ENCODE results near the gene CST8. TPM values are rescaled to one million over a fixed set of nuclear protein-coding genes. Genes with fewer than 3 reads are reported as not detected.

The CST8 gene
- polyA plus RNA-seq, 2 of the 4 experiments (the other 2 are of a cell fraction) = not detected

- Histone ChIP-seq H3K4me2 (0 out of 3 replicates have a peak overlapping the region, but pooled peaks have one; percentile 21), H3K4me3 (no peak overlapping the region), H3K27ac (no peak overlapping the region), H3K4me1 (peaks cover 6% of the 10 kb centered on the region; the same call in 2 of the 3 replicates), H3K9me3 (no peaks in the 10 kb centered on the region)
- FAIRE-seq (no peak), ATAC-seq (peak; percentile 9 to 20; a peak in 3 of 6 replicates), DNase-seq (ENCODE audit: low read depth in 1 of 2, low spot score in 1 of 2) (peak; percentile 27 to 45)
- ChIA-PET CTCF (interaction anchor here (1.3 to 10.0 kb wide), 6 partner anchors 8 to 223 kb away, joined by 3 to 176 read pairs (median 6); partner anchors contain the start of gene CST9), POLR2A (no interaction called here)
- 69% methylated on average over 7 of the region's 7 CpGs for WGBS (ENCODE audit: missing lambda C conversion rate)
- TF ChIP-seq EHMT2 (IDR thresholded peaks at IDR 0.05; ENCODE audit: low read depth) = no peak
- no peak for TF ChIP-seq CBX2 (IDR thresholded peaks at IDR 0.05; ENCODE audit: borderline replicate concordance, low read depth)
- TF ChIP-seq RFX5 (IDR thresholded peaks at IDR 0.05) = no peak
- no peak for TF ChIP-seq FOSL2 (IDR thresholded peaks at IDR 0.05)
- TF ChIP-seq FOSL2 (CRISPR knock-in tag; IDR thresholded peaks at IDR 0.05) = peak; percentile 49; the same call in 1 of the 2 replicates
- TF ChIP-seq KDM1A (IDR thresholded peaks at IDR 0.05; ENCODE audit: low read depth) = no peak
These were observed 45.2 kb upstream of the CST8 start for GRCh38 chr20:23445596-23446217.

GRCh38 chr20:23446505-23446904 lies 44.4 kb upstream of the CST8 start:
- WGBS (ENCODE audit: missing lambda C conversion rate) = 61% methylated on average over 8 of the region's 8 CpGs
- peaks cover 6% of the 10 kb centered on the region; the same call in 2 of the 3 replicates for H3K4me1 ChIP-seq
- H3K27ac ChIP-seq = no peak overlapping the region
- no peak overlapping the region for H3K4me3 ChIP-seq
- H3K9me3 ChIP-seq = no peaks in the 10 kb centered on the region
- TF ChIP-seq MAZ (IDR thresholded peaks at IDR 0.05; ENCODE audit: borderline replicate concordance, low read depth, low read length) (no peak), RAD21 (conservative IDR thresholded peaks at IDR 0.05 in 1 of 2, IDR thresholded peaks at IDR 0.05 in 1 of 2) (peak; percentile 23 to 45; a peak in 3 of 5 replicates)
- TF ChIP-seq, protein P1, sequence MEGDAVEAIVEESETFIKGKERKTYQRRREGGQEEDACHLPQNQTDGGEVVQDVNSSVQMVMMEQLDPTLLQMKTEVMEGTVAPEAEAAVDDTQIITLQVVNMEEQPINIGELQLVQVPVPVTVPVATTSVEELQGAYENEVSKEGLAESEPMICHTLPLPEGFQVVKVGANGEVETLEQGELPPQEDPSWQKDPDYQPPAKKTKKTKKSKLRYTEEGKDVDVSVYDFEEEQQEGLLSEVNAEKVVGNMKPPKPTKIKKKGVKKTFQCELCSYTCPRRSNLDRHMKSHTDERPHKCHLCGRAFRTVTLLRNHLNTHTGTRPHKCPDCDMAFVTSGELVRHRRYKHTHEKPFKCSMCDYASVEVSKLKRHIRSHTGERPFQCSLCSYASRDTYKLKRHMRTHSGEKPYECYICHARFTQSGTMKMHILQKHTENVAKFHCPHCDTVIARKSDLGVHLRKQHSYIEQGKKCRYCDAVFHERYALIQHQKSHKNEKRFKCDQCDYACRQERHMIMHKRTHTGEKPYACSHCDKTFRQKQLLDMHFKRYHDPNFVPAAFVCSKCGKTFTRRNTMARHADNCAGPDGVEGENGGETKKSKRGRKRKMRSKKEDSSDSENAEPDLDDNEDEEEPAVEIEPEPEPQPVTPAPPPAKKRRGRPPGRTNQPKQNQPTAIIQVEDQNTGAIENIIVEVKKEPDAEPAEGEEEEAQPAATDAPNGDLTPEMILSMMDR (IDR thresholded peaks at IDR 0.05) = peak; percentile 40
- FAIRE-seq = no peak
- peak; percentile 35 to 62 for DNase-seq (ENCODE audit: low read depth in 1 of 2, low spot score in 1 of 2)
- peak; percentile 51 to 76; a peak in 4 of 6 replicates for ATAC-seq
- CTCF ChIA-PET = interaction anchor here (0.7 to 10.0 kb wide), 8 partner anchors 9 to 222 kb away, joined by 3 to 176 read pairs (median 6); partner anchors contain the start of gene CST9
- POLR2A ChIA-PET = interaction anchor here (1.0 kb wide), 1 partner anchor 12 kb away, joined by 6 read pairs; no protein-coding TSS in a partner anchor
- no peak overlapping the region for H3K4me2 ChIP-seq

DNA sequence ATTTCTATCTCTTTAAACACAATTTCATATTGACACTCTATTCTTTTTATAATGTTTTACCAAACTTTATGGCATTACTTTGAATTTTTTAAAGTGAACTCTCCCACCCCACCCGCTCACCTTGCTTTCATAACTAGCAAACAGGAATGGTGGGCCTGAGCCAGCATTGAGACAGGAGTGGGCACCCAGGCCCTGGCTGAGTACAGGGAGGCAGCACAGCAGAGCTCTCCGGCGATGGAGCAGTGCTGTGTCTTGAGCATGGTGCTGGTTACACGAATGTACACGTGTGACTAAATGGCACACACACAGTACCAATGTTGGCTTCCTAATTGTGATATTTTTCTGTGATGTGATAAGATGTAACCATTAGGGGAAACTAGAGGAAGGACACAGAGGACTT lies 42.8 kb upstream of the CST8 start:
- Histone ChIP-seq H3K4me3 (no peak overlapping the region), H3K4me1 (peaks cover 6% of the 10 kb centered on the region; the same call in 2 of the 3 replicates), H3K4me2 (no peak overlapping the region), H3K27ac (no peak overlapping the region), H3K9me3 (no peaks in the 10 kb centered on the region)
- FAIRE-seq (no peak), ATAC-seq (no peak), DNase-seq (ENCODE audit: low read depth in 1 of 2, low spot score in 1 of 2) (no peak)
- WGBS (ENCODE audit: missing lambda C conversion rate) = 82% methylated on average over 5 of the region's 5 CpGs
- CTCF ChIA-PET = interaction anchor here (1.0 to 10.0 kb wide), 2 partner anchors 10 to 162 kb away, joined by 3 to 176 read pairs; no protein-coding TSS in a partner anchor
- POLR2A ChIA-PET = no interaction called here
- TF ChIP-seq, protein P1 (IDR thresholded peaks at IDR 0.05) = no peak
- TF ChIP-seq HOXA7 (CRISPR knock-in tag; IDR thresholded peaks at IDR 0.05) (no peak), NR3C1 (IDR thresholded peaks at IDR 0.05) (no peak), RFX5 (IDR thresholded peaks at IDR 0.05) (no peak), EHMT2 (IDR thresholded peaks at IDR 0.05; ENCODE audit: low read depth) (no peak), TP53 (CRISPR knock-in tag; IDR thresholded peaks at IDR 0.05) (no peak), FOSB (CRISPR knock-in tag; IDR thresholded peaks at IDR 0.05) (no peak), RAD21 (conservative IDR thresholded peaks at IDR 0.05 in 1 of 2, IDR thresholded peaks at IDR 0.05 in 1 of 2) (no peak), ZFP36 (IDR thresholded peaks at IDR 0.05; ENCODE audit: borderline replicate concordance, partially characterized antibody) (no peak)

Measured in A549 (cell line).